WTC11 (cell line): ENCODE data around the gene BLVRA. TPM values are rescaled to one million over a fixed set of nuclear protein-coding genes. Genes with fewer than 3 reads are reported as not detected.

Source experiments
- ATAC-seq: fragments of 200-7000 bp; cut with Tn5 transposase; 2 replicates; pipeline ENCODE4 v1.10.0; 2021; ENCODE audit warnings: mild to moderate bottlenecking, moderate library complexity
- CTCF ChIA-PET: fragments of 300-600 bp; sonication (Branson Sonifier 250); formaldehyde crosslinking; loops from one replicate; lab custom pipeline; 2021; ENCODE audit warnings: antibody characterized with exemption; lab: Charles Lee
- POLR2A ChIA-PET: fragments of 350-600 bp; sonication (Branson Sonifier 250); formaldehyde crosslinking; loops from one replicate; lab custom pipeline; 2021; ENCODE audit warnings: antibody characterized with exemption; lab: Charles Lee
- DNase-seq: peaks from one replicate; pipeline ENCODE4 v3.0.0; 2021; ENCODE audit warnings: low spot score
- H3K27ac Mint-ChIP-seq: 2 replicates; pipeline ENCODE4 v1.8.0; 2021; ENCODE audit warnings: mixed read lengths
- H3K27me3 Mint-ChIP-seq: 2 replicates; pipeline ENCODE4 v1.8.0; 2021; ENCODE audit warnings: low read depth, mild to moderate bottlenecking, moderate library complexity, mixed read lengths
- H3K36me3 Mint-ChIP-seq: 2 replicates; pipeline ENCODE4 v1.8.0; 2021; ENCODE audit warnings: mixed read lengths
- H3K4me1 Mint-ChIP-seq: 2 replicates; pipeline ENCODE4 v1.8.0; 2022; ENCODE audit warnings: mixed read lengths
- H3K4me3 Mint-ChIP-seq: 2 replicates; pipeline ENCODE4 v1.8.0; 2021; ENCODE audit warnings: mild to moderate bottlenecking, moderate library complexity, mixed read lengths
- H3K9me3 Mint-ChIP-seq: 2 replicates; pipeline ENCODE4 v1.8.0; 2021; ENCODE audit warnings: mixed read lengths
- AFF4 ChIP-seq: sonication (generic); formaldehyde crosslinking; IDR thresholded peaks from 2 replicates; pipeline ENCODE4 v1.8.1; 2023; ENCODE audit warnings: mild to moderate bottlenecking, missing genetic modification reagents, borderline replicate concordance
- ATF3 ChIP-seq: sonication (generic); formaldehyde crosslinking; conservative IDR thresholded peaks from 2 replicates; pipeline ENCODE4 v1.8.1; 2022; ENCODE audit warnings: mild to moderate bottlenecking, missing genetic modification reagents
- CREB1 ChIP-seq: sonication (generic); formaldehyde crosslinking; IDR thresholded peaks from 2 replicates; pipeline ENCODE4 v1.8.0; 2023; ENCODE audit warnings: mild to moderate bottlenecking, missing genetic modification reagents
- CREM ChIP-seq: sonication (generic); formaldehyde crosslinking; IDR thresholded peaks from 2 replicates; pipeline ENCODE4 v1.8.1; 2022; ENCODE audit warnings: mild to moderate bottlenecking, missing genetic modification reagents, moderate library complexity
- FOXK1 ChIP-seq: sonication (generic); formaldehyde crosslinking; IDR thresholded peaks from 2 replicates; pipeline ENCODE4 v1.8.0; 2022; ENCODE audit warnings: mild to moderate bottlenecking, moderate library complexity, missing genetic modification reagents
- IRF2 ChIP-seq: sonication (generic); formaldehyde crosslinking; IDR thresholded peaks from 2 replicates; pipeline ENCODE4 v1.8.0; 2022; ENCODE audit warnings: low read depth, missing genetic modification reagents, borderline replicate concordance
- MLX ChIP-seq: sonication (generic); formaldehyde crosslinking; IDR thresholded peaks from 2 replicates; pipeline ENCODE4 v1.8.1; 2023; ENCODE audit warnings: mild to moderate bottlenecking, missing genetic modification reagents, moderate library complexity
- MXD4 ChIP-seq: fragments of 250-450 bp; sonication (Bioruptor Pico); IDR thresholded peaks from 2 replicates; pipeline ENCODE4 v1.8.0; 2021; ENCODE audit warnings: mild to moderate bottlenecking, moderate library complexity, borderline replicate concordance
- NFE2L1 ChIP-seq: sonication (generic); formaldehyde crosslinking; IDR thresholded peaks from 2 replicates; pipeline ENCODE4 v1.8.1; 2023; ENCODE audit warnings: missing genetic modification reagents
- PRDM15 ChIP-seq: sonication (generic); formaldehyde crosslinking; IDR thresholded peaks from 2 replicates; pipeline ENCODE4 v1.8.0; 2022; ENCODE audit warnings: missing genetic modification reagents
- PRRX2 ChIP-seq: fragments of 250-450 bp; sonication (Bioruptor Pico); IDR thresholded peaks from 2 replicates; pipeline ENCODE4 v1.8.0; 2021; ENCODE audit warnings: mild to moderate bottlenecking
- RORB ChIP-seq: fragments of 250-450 bp; sonication (Bioruptor Pico); IDR thresholded peaks from 2 replicates; pipeline ENCODE4 v1.9.0; 2021; ENCODE audit warnings: mild to moderate bottlenecking
- SP1 ChIP-seq: sonication (generic); formaldehyde crosslinking; conservative IDR thresholded peaks from 2 replicates; pipeline ENCODE4 v1.8.1; 2022; ENCODE audit warnings: missing genetic modification reagents
- ZBTB21 ChIP-seq: sonication (generic); formaldehyde crosslinking; IDR thresholded peaks from 2 replicates; pipeline ENCODE4 v1.8.1; 2023; ENCODE audit warnings: mild to moderate bottlenecking, missing genetic modification reagents, borderline replicate concordance
- ZNF219 ChIP-seq: sonication (generic); formaldehyde crosslinking; IDR thresholded peaks from 2 replicates; pipeline ENCODE4 v1.8.0; 2023; ENCODE audit warnings: missing genetic modification reagents, mild to moderate bottlenecking, borderline replicate concordance
- ZNF263 ChIP-seq: sonication (generic); formaldehyde crosslinking; IDR thresholded peaks from 2 replicates; pipeline ENCODE4 v1.8.1; 2022; ENCODE audit warnings: low read depth, mild to moderate bottlenecking, moderate library complexity, missing genetic modification reagents
- ZNF281 ChIP-seq: sonication (generic); formaldehyde crosslinking; IDR thresholded peaks from 2 replicates; pipeline ENCODE4 v1.8.0; 2023; ENCODE audit warnings: mild to moderate bottlenecking, missing genetic modification reagents
- ZNF532 ChIP-seq: fragments of 250-450 bp; sonication (Bioruptor Pico); IDR thresholded peaks from 2 replicates; pipeline ENCODE4 v1.9.0; 2021; ENCODE audit warnings: mild to moderate bottlenecking, borderline replicate concordance
- ZSCAN18 ChIP-seq: fragments of 250-450 bp; sonication (Bioruptor Pico); IDR thresholded peaks from 2 replicates; pipeline ENCODE4 v2.1.2; 2022; ENCODE audit warnings: mild to moderate bottlenecking, moderate library complexity
- total RNA-seq: library from RNA; stranded (reverse); gene quantifications from 3 replicates; pipeline ENCODE4 v1.2.3, GENCODE V29; 2021

BLVRA gene
- total RNA-seq, 1 experiment from 2014 or later, result 35.5 TPM

- TF ChIP-seq ZSCAN18 (CRISPR knock-in tag) (no peak), ZNF219 (no peak), ZNF281 (CRISPR knock-in tag) (no peak), CREB1 (CRISPR knock-in tag) (no peak), PRRX2 (no peak), CREM (CRISPR knock-in tag) (no peak), PRDM15 (no peak), ZNF263 (CRISPR knock-in tag) (no peak), ATF3 (CRISPR knock-in tag) (no peak)
Observed at GRCh38 chr7:43721193-43721806, 37.2 kb upstream of the BLVRA start (continued).

- Mint-ChIP-seq H3K36me3 (peaks cover 20% of the 10 kb centered on the region), H3K4me3 (no peak overlapping the region), H3K27ac (no peak overlapping the region; the same call in 1 of the 2 replicates), H3K4me1 (peaks cover 19% of the 10 kb centered on the region), H3K9me3 (peaks cover 8% of the 10 kb centered on the region), H3K27me3 (no peaks in the 10 kb centered on the region)
- POLR2A ChIA-PET, result no interaction called here
- DNase-seq (no peak), ATAC-seq (no peak)
- CTCF ChIA-PET, result interaction anchor here (1.3 to 4.8 kb wide), 3 partner anchors 17 to 141 kb away, joined by 3 to 63 read pairs (median 4); partner anchors contain the start of genes BLVRA and STK17A
- TF ChIP-seq AFF4 (CRISPR knock-in tag) (no peak), ZNF532 (no peak), ATF3 (CRISPR knock-in tag) (no peak), MXD4 (CRISPR knock-in tag) (no peak), NFE2L1 (CRISPR knock-in tag) (no peak), RORB (CRISPR knock-in tag) (no peak), SP1 (CRISPR knock-in tag) (no peak), IRF2 (CRISPR knock-in tag) (no peak), ZBTB21 (CRISPR knock-in tag) (no peak), MLX (CRISPR knock-in tag) (no peak), FOXK1 (CRISPR knock-in tag) (no peak)
Observed at GRCh38 chr7:43723007-43723341, 35.5 kb upstream of the BLVRA start.
